Right atrium auricular region (tissue), 2 donors: ENCODE data around the gene LYPD4. TPM values are rescaled to one million over a fixed set of nuclear protein-coding genes. Genes with fewer than 3 reads are reported as not detected.

Experiments
- DNase-seq: peaks from one replicate; pipeline ENCODE4 v3.0.0-alpha.2; 2019; ENCODE audit warnings: low spot score
- H3K27ac ChIP-seq, 2 donors: fragments of 200-600 bp; sonication (generic); 1 replicate in 1 of 2; 2 replicates in 1 of 2; pipeline ENCODE4 v1.5.1; 2016 to 2019
- H3K27me3 ChIP-seq, 2 donors: fragments of 200-600 bp; sonication (generic); one replicate each; pipeline versions ENCODE4 v1.5.1 to v1.6.0; 2017 to 2019
- H3K36me3 ChIP-seq: fragments of 200-600 bp; sonication (generic); one replicate; pipeline ENCODE4 v1.5.1; 2016
- H3K4me1 ChIP-seq, 2 donors: fragments of 200-600 bp; sonication (generic); one replicate each; pipeline versions ENCODE4 v1.5.1 to v1.6.0; 2017 to 2019
- H3K4me3 ChIP-seq, 2 donors: fragments of 200-600 bp; sonication (generic); 1 replicate in 1 of 2; 2 replicates in 1 of 2; pipeline ENCODE4 v1.5.1; 2017 to 2019; ENCODE audit warnings: mild to moderate bottlenecking in 1 of 2, moderate library complexity in 1 of 2
- H3K9me3 ChIP-seq, 2 donors: fragments of 200-600 bp; sonication (generic); one replicate each; pipeline ENCODE4 v1.5.1; 2019
- CTCF ChIP-seq, 2 donors: fragments of 200-600 bp; sonication (generic); IDR thresholded peaks; one replicate each; pipeline ENCODE4 v1.5.1; 2019; ENCODE audit warnings: antibody characterized with exemption in 2 of 2
- total RNA-seq, 2 donors: library from RNA; depleted of rRNA; stranded (reverse); fragments of >200 nt; gene quantifications; one replicate each; pipeline ENCODE4 v1.1.0, GENCODE V29; 2016

Gene LYPD4
- total RNA-seq, 2 donors from 2014 or later, result not detected

- no peak for TF ChIP-seq CTCF (IDR thresholded peaks at IDR 0.05)
- Histone ChIP-seq H3K36me3 (no peaks in the 10 kb centered on the region), H3K27me3 (no peaks in the 10 kb centered on the region), H3K4me3 (no peak overlapping the region), H3K9me3 (no peaks in the 10 kb centered on the region), H3K4me1 (no peaks in the 10 kb centered on the region), H3K27ac (no peak overlapping the region)
- no peak for DNase-seq
These were observed 29.2 kb downstream of the LYPD4 start for GRCh38 chr19:41815301-41815700.

- no peak for TF ChIP-seq CTCF (IDR thresholded peaks at IDR 0.05)
- H3K4me1 ChIP-seq, result no peaks in the 10 kb centered on the region
- no peaks in the 10 kb centered on the region for H3K9me3 ChIP-seq
- H3K4me3 ChIP-seq, result no peak overlapping the region
- H3K27ac ChIP-seq, result no peak overlapping the region
- DNase-seq, result no peak
- no peaks in the 10 kb centered on the region for H3K27me3 ChIP-seq
- no peaks in the 10 kb centered on the region for H3K36me3 ChIP-seq
These were observed 30.6 kb downstream of the LYPD4 start for GRCh38 chr19:41813911-41814310.

- DNase-seq, result no peak
- H3K27ac ChIP-seq, result no peak overlapping the region
- no peak overlapping the region for H3K4me3 ChIP-seq
- H3K4me1 ChIP-seq, result no peaks in the 10 kb centered on the region
- H3K9me3 ChIP-seq, result no peaks in the 10 kb centered on the region
- no peak for TF ChIP-seq CTCF (IDR thresholded peaks at IDR 0.05)
- H3K36me3 ChIP-seq, result no peaks in the 10 kb centered on the region
- H3K27me3 ChIP-seq, result no peaks in the 10 kb centered on the region
These were observed 32.5 kb downstream of the LYPD4 start for GRCh38 chr19:41811981-41812380.

GRCh38 chr19:41811036-41811435, 33.4 kb downstream of the LYPD4 start:
- Histone ChIP-seq H3K27ac (no peak overlapping the region), H3K4me1 (no peaks in the 10 kb centered on the region), H3K27me3 (no peaks in the 10 kb centered on the region), H3K36me3 (no peaks in the 10 kb centered on the region), H3K4me3 (no peak overlapping the region), H3K9me3 (no peaks in the 10 kb centered on the region)
- no peak for DNase-seq
- TF ChIP-seq CTCF (IDR thresholded peaks at IDR 0.05), result no peak

GRCh38 chr19:41810301-41810700, 34.2 kb downstream of the LYPD4 start:
- no peak for TF ChIP-seq CTCF (IDR thresholded peaks at IDR 0.05)
- DNase-seq, result no peak
- no peaks in the 10 kb centered on the region for H3K36me3 ChIP-seq
- no peak overlapping the region for H3K27ac ChIP-seq
- no peaks in the 10 kb centered on the region for H3K27me3 ChIP-seq
- no peaks in the 10 kb centered on the region for H3K4me1 ChIP-seq
- no peak overlapping the region for H3K4me3 ChIP-seq
- no peaks in the 10 kb centered on the region for H3K9me3 ChIP-seq
